Measurements from ENCODE around the gene CCDC158.
"Not testable (repeated sequence)": the region's sequence is repeated elsewhere in the genome, so short reads cannot be mapped to it uniquely, and the experiment has no call there.

The CCDC158 gene

GRCh38 chr4:76442807-76443206, 21.9 kb upstream of the CCDC158 start:
- Mint-ChIP-seq H3K9me3 (no peaks in the 10 kb centered on the region), H3K27me3 (peaks cover 20% of the 10 kb centered on the region), H3K4me1 (ENCODE audit: low read depth) (no peaks in the 10 kb centered on the region), H3K27ac (no peak overlapping the region), H3K36me3 (ENCODE audit: low read depth) (no peaks in the 10 kb centered on the region), H3K4me3 (no peak overlapping the region)

GRCh38 chr4:76441881-76442280, 20.9 kb upstream of the CCDC158 start:
- Mint-ChIP-seq H3K9me3 (no peaks in the 10 kb centered on the region), H3K27ac (no peak overlapping the region), H3K36me3 (ENCODE audit: low read depth) (no peaks in the 10 kb centered on the region), H3K4me3 (no peak overlapping the region), H3K4me1 (ENCODE audit: low read depth) (no peaks in the 10 kb centered on the region), H3K27me3 (peaks cover 29% of the 10 kb centered on the region)

GRCh38 chr4:76439491-76439890, 18.6 kb upstream of the CCDC158 start:
- Mint-ChIP-seq H3K27ac (no peak overlapping the region), H3K4me1 (ENCODE audit: low read depth) (peaks cover 10% of the 10 kb centered on the region), H3K36me3 (ENCODE audit: low read depth) (no peaks in the 10 kb centered on the region), H3K4me3 (no peak overlapping the region), H3K9me3 (no peaks in the 10 kb centered on the region), H3K27me3 (peaks cover 52% of the 10 kb centered on the region)

- Mint-ChIP-seq H3K36me3 (ENCODE audit: low read depth) (no peaks in the 10 kb centered on the region), H3K4me3 (no peak overlapping the region), H3K9me3 (no peaks in the 10 kb centered on the region), H3K4me1 (ENCODE audit: low read depth) (peaks cover 10% of the 10 kb centered on the region), H3K27me3 (peaks cover 59% of the 10 kb centered on the region), H3K27ac (no peak overlapping the region)
Measured at GRCh38 chr4:76435528-76436319, 14.8 kb upstream of the CCDC158 start.

- Mint-ChIP-seq H3K9me3 (no peaks in the 10 kb centered on the region), H3K27me3 (peaks cover 59% of the 10 kb centered on the region), H3K4me1 (ENCODE audit: low read depth) (peaks cover 10% of the 10 kb centered on the region), H3K36me3 (ENCODE audit: low read depth) (no peaks in the 10 kb centered on the region), H3K4me3 (no peak within 1 kb of the TSS), H3K27ac (no peak within 1 kb of the TSS)
Measured at GRCh38 chr4:76434901-76435527, 14.1 kb upstream of the CCDC158 start, which contains the start of gene SHROOM3. SHROOM3 (plus strand) TSS chr4:76435229; CDS start chr4:76436053, 824 bp downstream.

GRCh38 chr4:76430519-76431388, 9.8 kb upstream of the CCDC158 start:
- Mint-ChIP-seq H3K27me3 (peaks cover 28% of the 10 kb centered on the region), H3K9me3 (no peaks in the 10 kb centered on the region), H3K27ac (no peak overlapping the region), H3K4me1 (ENCODE audit: low read depth) (peaks cover 10% of the 10 kb centered on the region), H3K36me3 (ENCODE audit: low read depth) (no peaks in the 10 kb centered on the region), H3K4me3 (no peak overlapping the region)

GRCh38 chr4:76429636-76430035, 8.7 kb upstream of the CCDC158 start:
- peaks cover 23% of the 10 kb centered on the region for H3K27me3 Mint-ChIP-seq
- H3K4me1 Mint-ChIP-seq (ENCODE audit: low read depth), result peaks cover 2% of the 10 kb centered on the region
- H3K36me3 Mint-ChIP-seq (ENCODE audit: low read depth), result no peaks in the 10 kb centered on the region
- H3K9me3 Mint-ChIP-seq, result no peaks in the 10 kb centered on the region
- H3K27ac Mint-ChIP-seq, result no peak overlapping the region
- H3K4me3 Mint-ChIP-seq, result no peak overlapping the region

GRCh38 chr4:76426272-76426671, 5.3 kb upstream of the CCDC158 start:
- H3K27ac Mint-ChIP-seq, result no peak overlapping the region
- peaks cover 24% of the 10 kb centered on the region for H3K27me3 Mint-ChIP-seq
- H3K4me3 Mint-ChIP-seq, result no peak overlapping the region
- H3K36me3 Mint-ChIP-seq (ENCODE audit: low read depth), result no peaks in the 10 kb centered on the region
- H3K4me1 Mint-ChIP-seq (ENCODE audit: low read depth), result peaks cover 6% of the 10 kb centered on the region
- H3K9me3 Mint-ChIP-seq, result no peaks in the 10 kb centered on the region

GRCh38 chr4:76423159-76423558, 2.2 kb upstream of the CCDC158 start:
- H3K36me3 Mint-ChIP-seq (ENCODE audit: low read depth); H3K9me3 Mint-ChIP-seq; H3K27ac Mint-ChIP-seq; H3K4me3 Mint-ChIP-seq: not testable (repeated sequence)
- peaks cover 10% of the 10 kb centered on the region for H3K4me1 Mint-ChIP-seq (ENCODE audit: low read depth)
- peaks cover 45% of the 10 kb centered on the region for H3K27me3 Mint-ChIP-seq

- no peaks in the 10 kb centered on the region for H3K36me3 Mint-ChIP-seq (ENCODE audit: low read depth)
- no peaks in the 10 kb centered on the region for H3K9me3 Mint-ChIP-seq
- H3K4me3 Mint-ChIP-seq, result peak overlapping the region; percentile 65
- H3K27ac Mint-ChIP-seq, result no peak overlapping the region
- H3K4me1 Mint-ChIP-seq (ENCODE audit: low read depth), result peaks cover 10% of the 10 kb centered on the region
- H3K27me3 Mint-ChIP-seq, result peaks cover 35% of the 10 kb centered on the region
Measured at GRCh38 chr4:76420188-76420761, 666 bp downstream of the CCDC158 start.

- no peaks in the 10 kb centered on the region for H3K9me3 Mint-ChIP-seq
- peaks cover 5% of the 10 kb centered on the region for H3K4me1 Mint-ChIP-seq (ENCODE audit: low read depth)
- H3K27ac Mint-ChIP-seq, result no peak overlapping the region
- peaks cover 7% of the 10 kb centered on the region for H3K27me3 Mint-ChIP-seq
- no peak overlapping the region for H3K4me3 Mint-ChIP-seq
- H3K36me3 Mint-ChIP-seq (ENCODE audit: low read depth), result no peaks in the 10 kb centered on the region
Measured at GRCh38 chr4:76410636-76411035, 10.3 kb downstream of the CCDC158 start.

- peaks cover 5% of the 10 kb centered on the region for H3K4me1 Mint-ChIP-seq (ENCODE audit: low read depth)
- peaks cover 20% of the 10 kb centered on the region for H3K27me3 Mint-ChIP-seq
- H3K36me3 Mint-ChIP-seq (ENCODE audit: low read depth), result no peaks in the 10 kb centered on the region
Measured at GRCh38 chr4:76407440-76408119, 13.4 kb downstream of the CCDC158 start.

GRCh38 chr4:76406081-76406480, 14.9 kb downstream of the CCDC158 start:
- peaks cover 5% of the 10 kb centered on the region for H3K4me1 Mint-ChIP-seq (ENCODE audit: low read depth)
- H3K27me3 Mint-ChIP-seq, result peaks cover 20% of the 10 kb centered on the region
- no peak overlapping the region for H3K27ac Mint-ChIP-seq
- no peak overlapping the region for H3K4me3 Mint-ChIP-seq
- no peaks in the 10 kb centered on the region for H3K9me3 Mint-ChIP-seq
- H3K36me3 Mint-ChIP-seq (ENCODE audit: low read depth), result no peaks in the 10 kb centered on the region

More at GRCh38 chr4:76407440-76408119, 13.4 kb downstream of the CCDC158 start:
- Mint-ChIP-seq H3K4me3 (no peak overlapping the region), H3K27ac (no peak overlapping the region), H3K9me3 (no peaks in the 10 kb centered on the region)

- H3K36me3 Mint-ChIP-seq (ENCODE audit: low read depth), result peaks cover 5% of the 10 kb centered on the region
- no peaks in the 10 kb centered on the region for H3K4me1 Mint-ChIP-seq (ENCODE audit: low read depth)
- peaks cover 27% of the 10 kb centered on the region for H3K27me3 Mint-ChIP-seq
- no peak overlapping the region for H3K4me3 Mint-ChIP-seq
- H3K9me3 Mint-ChIP-seq, result peaks cover 5% of the 10 kb centered on the region
- no peak overlapping the region for H3K27ac Mint-ChIP-seq
Measured at GRCh38 chr4:76401654-76402053, 19.3 kb downstream of the CCDC158 start.
